Upper lobe of right lung (tissue), 1 donor: ENCODE measurements around the gene OR2A7. TPM values are rescaled to one million over a fixed set of nuclear protein-coding genes. Genes with fewer than 3 reads are reported as not detected.
"Not testable (repeated sequence)": the region's sequence is repeated elsewhere in the genome, so short reads cannot be mapped to it uniquely, and the experiment has no call there.

Source experiments
- ATAC-seq: fragments of 200-7000 bp; cut with Tn5 transposase; one replicate; pipeline ENCODE4 v1.9.1; 2020; ENCODE audit warnings: mild to moderate bottlenecking, moderate library complexity
- DNase-seq: peaks from one replicate; pipeline ENCODE4 v3.0.0-alpha.2; 2020
- H3K27ac ChIP-seq: fragments of 200-600 bp; one replicate; pipeline ENCODE4 v1.8.0; 2022
- H3K27me3 ChIP-seq: fragments of 200-600 bp; one replicate; pipeline ENCODE4 v1.8.0; 2022; ENCODE audit warnings: mild to moderate bottlenecking
- H3K36me3 ChIP-seq: fragments of 200-600 bp; one replicate; pipeline ENCODE4 v1.8.0; 2022
- H3K4me1 ChIP-seq: fragments of 200-600 bp; one replicate; pipeline ENCODE4 v1.8.0; 2022
- H3K4me3 ChIP-seq: fragments of 200-600 bp; one replicate; pipeline ENCODE4 v1.8.0; 2022; ENCODE audit warnings: mild to moderate bottlenecking
- H3K9me3 ChIP-seq: fragments of 200-600 bp; one replicate; pipeline ENCODE4 v1.8.0; 2022
- intact Hi-C: fragments of 100-400 bp; cut with DNase I; formaldehyde crosslinking; loops from one replicate; pipeline ENCODE4 v1.11.0; 2022
- long read RNA-seq: library from polyadenylated mRNA; unstranded; transcript quantifications from one replicate; pipeline ENCODE4 v2.0.0, GENCODE V29; 2021
- total RNA-seq: library from RNA; stranded (reverse); fragmentation: NEBNext Ultra II Directional; extraction: Animal tissue kit (Norgen Biotek cat#: 25700); gene quantifications from one replicate; pipeline ENCODE4 v1.2.1, GENCODE V29; 2021
- donor health status: DM: no; HTN: yes; CAD: no; lungs with severe emphysema.

Gene OR2A7
- total RNA-seq = 13.9 TPM
- long read RNA-seq = 0 reads

GRCh38 chr7:144264692-144265091 is at the start of gene OR2A7:
OR2A7 (minus strand) TSS chr7:144264792; CDS start chr7:144259628, 5,164 bp downstream.
- ATAC-seq, H3K4me3 ChIP-seq, H3K36me3 ChIP-seq, DNase-seq, H3K27ac ChIP-seq, H3K4me1 ChIP-seq, intact Hi-C loops, H3K9me3 ChIP-seq, H3K27me3 ChIP-seq: not testable (repeated sequence)

- H3K4me3 ChIP-seq, H3K27me3 ChIP-seq, DNase-seq, intact Hi-C loops, H3K36me3 ChIP-seq, H3K4me1 ChIP-seq, H3K9me3 ChIP-seq, H3K27ac ChIP-seq: not testable (repeated sequence)
- ATAC-seq = peak; percentile 44
Measured at GRCh38 chr7:144311872-144312469, 47.4 kb upstream of the OR2A7 start, which contains the start of gene OR2A1. OR2A1 (plus strand) TSS chr7:144312419; CDS start chr7:144318125, 5,706 bp downstream.

GRCh38 chr7:144311218-144311617 is 46.6 kb upstream of the OR2A7 start:
- not testable (repeated sequence) for DNase-seq

GRCh38 chr7:144309702-144310101 is 45.1 kb upstream of the OR2A7 start:
- H3K9me3 ChIP-seq, H3K27me3 ChIP-seq, DNase-seq, H3K27ac ChIP-seq, ATAC-seq, intact Hi-C loops, H3K4me3 ChIP-seq, H3K4me1 ChIP-seq, H3K36me3 ChIP-seq: not testable (repeated sequence)

More at GRCh38 chr7:144311218-144311617, 46.6 kb upstream of the OR2A7 start:
- H3K27me3 ChIP-seq, H3K36me3 ChIP-seq, H3K4me3 ChIP-seq, H3K4me1 ChIP-seq, H3K27ac ChIP-seq, ATAC-seq, intact Hi-C loops, H3K9me3 ChIP-seq: not testable (repeated sequence)

- H3K4me1 ChIP-seq, H3K27ac ChIP-seq, H3K27me3 ChIP-seq, H3K36me3 ChIP-seq, H3K4me3 ChIP-seq, H3K9me3 ChIP-seq, DNase-seq, intact Hi-C loops: not testable (repeated sequence)
- peak; percentile 86 for ATAC-seq
Measured at GRCh38 chr7:144305156-144305555, 40.6 kb upstream of the OR2A7 start.

- H3K9me3 ChIP-seq, H3K36me3 ChIP-seq, H3K4me3 ChIP-seq, intact Hi-C loops, H3K27me3 ChIP-seq, DNase-seq, ATAC-seq, H3K27ac ChIP-seq, H3K4me1 ChIP-seq: not testable (repeated sequence)
Measured at GRCh38 chr7:144303607-144304006, 39.0 kb upstream of the OR2A7 start.

GRCh38 chr7:144302578-144303303 is 38.1 kb upstream of the OR2A7 start:
- ATAC-seq = peak; percentile 5

GRCh38 chr7:144293794-144294499 is 29.4 kb upstream of the OR2A7 start:
- DNase-seq, H3K27me3 ChIP-seq, H3K36me3 ChIP-seq, H3K4me3 ChIP-seq, H3K9me3 ChIP-seq, H3K27ac ChIP-seq, H3K4me1 ChIP-seq, intact Hi-C loops: not testable (repeated sequence)
- peak; percentile 97 for ATAC-seq

More at GRCh38 chr7:144302578-144303303, 38.1 kb upstream of the OR2A7 start:
- H3K27me3 ChIP-seq, intact Hi-C loops, H3K27ac ChIP-seq, H3K4me1 ChIP-seq, H3K4me3 ChIP-seq, H3K36me3 ChIP-seq, H3K9me3 ChIP-seq, DNase-seq: not testable (repeated sequence)

- H3K9me3 ChIP-seq, H3K27ac ChIP-seq, H3K4me3 ChIP-seq, H3K27me3 ChIP-seq, H3K36me3 ChIP-seq, ATAC-seq, intact Hi-C loops, DNase-seq, H3K4me1 ChIP-seq: not testable (repeated sequence)
Measured at GRCh38 chr7:144292384-144293161, 28.0 kb upstream of the OR2A7 start.

- H3K9me3 ChIP-seq, H3K4me1 ChIP-seq, DNase-seq, ATAC-seq, H3K4me3 ChIP-seq, H3K36me3 ChIP-seq, H3K27ac ChIP-seq, H3K27me3 ChIP-seq, intact Hi-C loops: not testable (repeated sequence)
Measured at GRCh38 chr7:144291607-144292006, 27.0 kb upstream of the OR2A7 start.

GRCh38 chr7:144287171-144287784 is 22.7 kb upstream of the OR2A7 start:
- H3K9me3 ChIP-seq, ATAC-seq, H3K36me3 ChIP-seq, H3K4me1 ChIP-seq, DNase-seq, H3K27me3 ChIP-seq, H3K27ac ChIP-seq, intact Hi-C loops, H3K4me3 ChIP-seq: not testable (repeated sequence)

GRCh38 chr7:144283716-144284115 is 19.1 kb upstream of the OR2A7 start:
- H3K4me1 ChIP-seq, H3K4me3 ChIP-seq, DNase-seq, H3K27ac ChIP-seq, H3K27me3 ChIP-seq, intact Hi-C loops, H3K9me3 ChIP-seq, H3K36me3 ChIP-seq: not testable (repeated sequence)
- ATAC-seq = peak; percentile 9

GRCh38 chr7:144282490-144282889 is 17.9 kb upstream of the OR2A7 start:
- H3K36me3 ChIP-seq, H3K4me1 ChIP-seq, H3K4me3 ChIP-seq, H3K27ac ChIP-seq, H3K9me3 ChIP-seq, ATAC-seq, DNase-seq, intact Hi-C loops, H3K27me3 ChIP-seq: not testable (repeated sequence)
